A673 (cell line): Measurements from ENCODE around the gene FAM229A. TPM values are rescaled to one million over a fixed set of nuclear protein-coding genes. Genes with fewer than 3 reads are reported as not detected.

Source experiments
- BruUV-seq: library from RNA; stranded (reverse); fragments of 400-500 nt; replicated peaks from 2 replicates; lab custom pipeline; 2021; lab: Mats Ljungman, UMichigan
- CTCF ChIA-PET: fragments of 300-600 bp; sonication (Branson Sonifier 250); formaldehyde crosslinking; loops from one replicate; lab custom pipeline; 2022; ENCODE audit warnings: antibody characterized with exemption; lab: Charles Lee
- POLR2A ChIA-PET: fragments of 300-600 bp; sonication (Branson Sonifier 250); formaldehyde crosslinking; loops from one replicate; lab custom pipeline; 2022; ENCODE audit warnings: antibody characterized with exemption; ENCODE audit not compliant: low non-redundant PET; lab: Charles Lee
- DNase-seq: peaks from one replicate; pipeline ENCODE4 v3.0.0-alpha.2; 2015; ENCODE audit warnings: low spot score
- H3K27ac ChIP-seq: fragments of 200-600 bp; sonication (generic); 2 replicates; pipeline ENCODE4 v1.5.1; 2016; ENCODE audit warnings: mixed run types, low read depth, mild to moderate bottlenecking, mixed read lengths, antibody characterized with exemption, low read length; ENCODE audit not compliant: poor library complexity, severe bottlenecking
- H3K27me3 ChIP-seq: fragments of 200-600 bp; sonication (generic); replicated peaks from 2 replicates; pipeline ENCODE4 v1.6.1; 2017; ENCODE audit warnings: mixed run types, low read depth, mild to moderate bottlenecking, mixed read lengths, antibody characterized with exemption, low read length; ENCODE audit not compliant: insufficient read depth, poor library complexity
- H3K36me3 ChIP-seq: fragments of 200-600 bp; sonication (generic); 2 replicates; pipeline ENCODE4 v1.6.1; 2016; ENCODE audit warnings: mixed run types, mild to moderate bottlenecking, mixed read lengths, antibody characterized with exemption, low read length; ENCODE audit not compliant: insufficient read depth, poor library complexity, severe bottlenecking
- H3K4me1 ChIP-seq: fragments of 200-600 bp; sonication (generic); 2 replicates; pipeline ENCODE4 v1.6.1; 2017; ENCODE audit warnings: mixed run types, mild to moderate bottlenecking, mixed read lengths, antibody characterized with exemption, low read length; ENCODE audit not compliant: insufficient read depth, poor library complexity, severe bottlenecking
- H3K4me3 ChIP-seq: fragments of 200-600 bp; sonication (generic); 2 replicates; pipeline ENCODE4 v1.5.1; 2016; ENCODE audit warnings: low read depth, mixed run types, mild to moderate bottlenecking, mixed read lengths, low read length; ENCODE audit not compliant: poor library complexity, severe bottlenecking
- H3K9me3 ChIP-seq: fragments of 200-600 bp; sonication (generic); 2 replicates; pipeline ENCODE4 v1.6.1; 2016; ENCODE audit warnings: mixed run types, low read depth, mild to moderate bottlenecking, mixed read lengths, antibody characterized with exemption, low read length; ENCODE audit not compliant: poor library complexity, severe bottlenecking
- EZH2 ChIP-seq: fragments of 200-600 bp; sonication (generic); IDR thresholded peaks from 2 replicates; pipeline ENCODE4 v1.6.1; 2017; ENCODE audit warnings: borderline replicate concordance, low read depth, mild to moderate bottlenecking, mixed read lengths, antibody characterized with exemption, low read length; ENCODE audit not compliant: poor library complexity, severe bottlenecking
- intact Hi-C: fragments of 100-400 bp; cut with micrococcal nuclease; formaldehyde crosslinking; loops from one replicate; pipeline ENCODE4 v1.10.0; 2022; ENCODE audit not compliant: unreplicated experiment
- total RNA-seq: library from RNA; stranded (reverse); gene quantifications from 2 replicates; pipeline ENCODE4 v1.2.3, GENCODE V29; 2021
- TF ChIP-seq, protein P1 (sequence below): fragments of 300-800, 200-600 bp; sonication (generic); conservative IDR thresholded peaks from 2 replicates; pipeline ENCODE4 v1.5.1; 2017; ENCODE audit warnings: low read depth, mild to moderate bottlenecking, antibody characterized with exemption, low read length, moderate library complexity, mixed read lengths

FAM229A gene
- total RNA-seq, 1 experiment from 2014 or later: 4.7 TPM

DNA sequence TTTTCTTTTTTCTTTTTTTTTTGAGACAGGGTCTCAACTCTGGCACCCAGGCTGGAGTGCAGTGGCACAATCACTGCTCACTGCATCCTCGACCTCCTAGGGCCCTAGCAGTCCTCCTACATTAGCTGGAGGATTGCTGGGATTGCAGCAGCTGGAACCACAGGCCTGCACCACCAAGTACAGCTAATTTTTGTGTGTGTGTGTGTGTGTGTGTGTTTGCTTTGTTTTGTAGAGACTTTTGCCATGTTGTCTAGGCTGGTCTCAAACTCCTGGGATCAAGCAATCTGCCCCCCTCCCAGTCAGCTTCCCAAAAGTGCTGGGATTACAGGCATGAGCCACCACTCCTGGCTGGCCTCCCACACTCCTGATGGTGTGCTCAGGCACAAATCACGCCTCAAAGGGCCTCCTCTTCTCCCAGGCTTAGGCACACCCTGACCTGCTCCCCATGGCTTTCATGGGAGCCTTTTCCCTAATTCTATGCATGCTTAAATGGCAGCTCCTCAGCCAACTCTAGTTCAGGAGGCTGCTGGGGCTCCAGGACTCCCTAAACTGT lies 9.4 kb downstream of the FAM229A start:
- Histone ChIP-seq H3K36me3 (no peaks in the 10 kb centered on the region), H3K9me3 (peaks cover 5% of the 10 kb centered on the region), H3K27ac (no peak overlapping the region), H3K27me3 (no peaks in the 10 kb centered on the region), H3K4me3 (no peak overlapping the region), H3K4me1 (peaks cover 8% of the 10 kb centered on the region)
- intact Hi-C loops: no loop called here
- BruUV-seq: TSS peak; percentile 25
- ChIA-PET CTCF (no interaction called here), POLR2A (interaction anchor here (0.7 kb wide), 1 partner anchor 22 kb away, joined by 3 read pairs; no protein-coding TSS in a partner anchor)
- DNase-seq: no peak
- TF ChIP-seq, protein P1, sequence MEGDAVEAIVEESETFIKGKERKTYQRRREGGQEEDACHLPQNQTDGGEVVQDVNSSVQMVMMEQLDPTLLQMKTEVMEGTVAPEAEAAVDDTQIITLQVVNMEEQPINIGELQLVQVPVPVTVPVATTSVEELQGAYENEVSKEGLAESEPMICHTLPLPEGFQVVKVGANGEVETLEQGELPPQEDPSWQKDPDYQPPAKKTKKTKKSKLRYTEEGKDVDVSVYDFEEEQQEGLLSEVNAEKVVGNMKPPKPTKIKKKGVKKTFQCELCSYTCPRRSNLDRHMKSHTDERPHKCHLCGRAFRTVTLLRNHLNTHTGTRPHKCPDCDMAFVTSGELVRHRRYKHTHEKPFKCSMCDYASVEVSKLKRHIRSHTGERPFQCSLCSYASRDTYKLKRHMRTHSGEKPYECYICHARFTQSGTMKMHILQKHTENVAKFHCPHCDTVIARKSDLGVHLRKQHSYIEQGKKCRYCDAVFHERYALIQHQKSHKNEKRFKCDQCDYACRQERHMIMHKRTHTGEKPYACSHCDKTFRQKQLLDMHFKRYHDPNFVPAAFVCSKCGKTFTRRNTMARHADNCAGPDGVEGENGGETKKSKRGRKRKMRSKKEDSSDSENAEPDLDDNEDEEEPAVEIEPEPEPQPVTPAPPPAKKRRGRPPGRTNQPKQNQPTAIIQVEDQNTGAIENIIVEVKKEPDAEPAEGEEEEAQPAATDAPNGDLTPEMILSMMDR: no peak
- TF ChIP-seq EZH2: no peak

GRCh38 chr1:32352239-32352745 lies 10.0 kb downstream of the FAM229A start:
- Histone ChIP-seq H3K27ac (peak overlapping the region; percentile 90), H3K4me3 (peak overlapping the region; percentile 63), H3K4me1 (peaks cover 8% of the 10 kb centered on the region), H3K27me3 (no peaks in the 10 kb centered on the region), H3K36me3 (no peaks in the 10 kb centered on the region), H3K9me3 (peaks cover 5% of the 10 kb centered on the region)
- no peak for DNase-seq
- intact Hi-C loops: no loop called here
- ChIA-PET POLR2A (interaction anchor here (0.5 to 0.7 kb wide), 2 partner anchors 9 to 21 kb away, joined by 3 to 14 read pairs; no protein-coding TSS in a partner anchor), CTCF (no interaction called here)
- TF ChIP-seq, protein P1: no peak
- no peak for TF ChIP-seq EZH2
- no TSS peak for BruUV-seq

DNA sequence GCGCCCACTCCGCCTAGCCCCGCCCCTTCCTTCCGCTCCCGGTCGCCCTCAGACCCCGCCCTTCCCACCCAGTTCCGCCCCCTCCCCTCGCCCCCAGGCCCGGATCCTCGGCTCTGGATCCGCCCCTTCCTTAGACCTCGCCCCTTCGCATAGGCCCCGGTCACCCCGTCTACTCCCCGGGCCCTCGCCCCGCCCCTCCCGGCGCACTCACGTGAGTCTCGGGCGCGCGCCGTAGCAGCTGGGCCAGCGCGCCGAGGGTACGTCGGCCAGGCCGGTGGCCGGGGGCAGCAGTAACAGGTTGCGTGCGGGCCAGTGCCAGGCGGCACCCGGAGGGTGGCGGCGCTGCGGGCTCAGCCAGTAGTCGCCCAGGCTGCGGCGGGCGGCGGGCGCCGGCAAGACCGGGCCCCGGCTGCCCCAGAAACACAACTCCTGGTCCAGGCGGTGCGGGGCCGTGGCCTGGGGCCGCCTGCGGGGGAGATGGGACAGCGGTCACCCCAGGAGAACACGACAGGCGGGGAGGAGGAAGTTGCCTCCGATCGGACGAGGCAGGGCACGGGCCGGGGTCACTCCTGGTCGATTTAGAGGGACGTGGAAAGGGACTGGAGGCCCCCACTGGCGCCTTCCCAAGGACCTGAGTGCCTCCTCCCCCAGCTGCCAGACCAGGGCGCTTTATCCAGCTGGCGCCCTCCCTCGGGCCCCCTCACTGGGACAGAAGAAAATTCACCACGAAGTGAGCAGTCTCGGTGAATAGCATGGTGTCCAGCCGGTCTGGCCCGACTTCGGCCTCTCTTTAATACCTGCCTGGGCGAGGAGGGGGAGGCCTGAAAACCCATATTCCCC lies 10.7 kb downstream of the FAM229A start:
- intact Hi-C loops: no loop called here
- BruUV-seq: no TSS peak
- CTCF ChIA-PET: interaction anchor here (0.6 to 1.0 kb wide), 2 partner anchors 16 to 137 kb away, joined by 3 to 6 read pairs; partner anchors contain the start of gene MARCKSL1

More for the DNA sequence above, 10.7 kb downstream of the FAM229A start:
- no peak for TF ChIP-seq EZH2
- TF ChIP-seq, protein P1: no peak
- peaks cover 5% of the 10 kb centered on the region for H3K9me3 ChIP-seq
- peak; percentile 97 for DNase-seq
- no peaks in the 10 kb centered on the region for H3K27me3 ChIP-seq
- POLR2A ChIA-PET: interaction anchor here (0.5 kb wide), 1 partner anchor 8 kb away, joined by 14 read pairs; no protein-coding TSS in a partner anchor
- H3K4me1 ChIP-seq: peaks cover 8% of the 10 kb centered on the region
- H3K4me3 ChIP-seq: peak overlapping the region; percentile 63
- peak overlapping the region; percentile 90 for H3K27ac ChIP-seq
- no peaks in the 10 kb centered on the region for H3K36me3 ChIP-seq
